ENCODE data around the gene MAP4K5.

- TF ChIP-seq CTCF (IDR thresholded peaks at IDR 0.05; ENCODE audit: insufficient read depth, low read depth, low read length) (no peak), EZH2 (IDR thresholded peaks at IDR 0.05; ENCODE audit: insufficient read depth, low read length) (no peak)
These were observed 106.6 kb downstream of the MAP4K5 start for GRCh38 chr14:50425816-50426215.

Measured in astrocyte (in vitro differentiated cells and primary cell).